Esophagus muscularis mucosa (tissue), 3 donors: Measurements from ENCODE around the gene CDK14.

Experiments
- CTCF ChIP-seq, 3 experiments: fragments of 200-600 bp in 2 of 3; fragments of 450-650 bp in 1 of 3; sonication (generic) in 2 of 3; IDR thresholded peaks; one replicate each; pipeline ENCODE4 v1.5.1; 2017 to 2019; ENCODE audit warnings: antibody characterized with exemption in 3 of 3, mild to moderate bottlenecking in 2 of 3, moderate library complexity in 1 of 3
- POLR2A ChIP-seq: fragments of 450-650 bp; IDR thresholded peaks from one replicate; pipeline ENCODE4 v1.6.1; 2017; ENCODE audit warnings: antibody characterized with exemption, moderate library complexity, mild to moderate bottlenecking, low read depth

DNA sequence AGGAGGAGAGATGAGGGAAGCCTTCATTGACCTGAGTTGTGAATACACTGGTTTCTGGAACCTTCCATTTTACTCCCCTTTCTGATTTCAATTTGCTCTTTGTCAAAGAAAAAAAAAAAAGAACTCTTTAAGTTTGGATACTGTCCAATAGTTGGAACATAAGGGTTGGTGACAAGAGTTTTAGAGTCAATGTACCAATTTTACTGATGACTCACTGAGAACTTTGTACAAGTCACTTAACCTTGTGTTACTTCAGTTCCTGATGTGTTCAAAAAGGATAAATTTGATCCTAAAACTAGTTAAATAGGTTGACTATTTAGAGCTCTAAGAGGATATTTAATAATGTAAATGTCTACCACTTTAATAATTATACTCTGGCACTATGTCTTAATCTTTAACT lies 4.1 kb upstream of the CDK14 start:
- TF ChIP-seq CTCF (IDR thresholded peaks at IDR 0.05), result no peak
- TF ChIP-seq POLR2A, result no peak
